Measurements from ENCODE around the gene GTF3C1. TPM values are rescaled to one million over a fixed set of nuclear protein-coding genes. Genes with fewer than 3 reads are reported as not detected.
A peak's percentile ranks its signal among the peaks of the same experiment; 100 is the strongest.

The GTF3C1 gene
- total and polyA plus RNA-seq, 2 donors (not counting 1 experiment from before 2014, with no cell fraction given): 31.2 to 49.6 TPM

- intact Hi-C loops (cut with micrococcal nuclease): no loop called here
- H3K4me3 Mint-ChIP-seq: no peak overlapping the region
- peaks cover 19 to 30% of the 10 kb centered on the region in 2 donors for H3K4me1 ChIP-seq (ENCODE audit: control insufficient read depth in 2 of 2, insufficient read depth in 2 of 2, low read length in 2 of 2)
- no peak overlapping the region for H3K27ac Mint-ChIP-seq
- TF ChIP-seq CTCF (IDR thresholded peaks at IDR 0.05) (no peak), EZH2 (IDR thresholded peaks at IDR 0.05; ENCODE audit: borderline replicate concordance, insufficient read depth, low read depth, low read length, poor library complexity, severe bottlenecking) (no peak)
- CTCF ChIA-PET: interaction anchor here (0.7 to 2.0 kb wide), 3 partner anchors 15 to 248 kb away, joined by 5 to 6 read pairs (median 5); no protein-coding TSS in a partner anchor
- H4K20me1 ChIP-seq (ENCODE audit: control insufficient read depth, insufficient read depth, low read length, poor library complexity, severe bottlenecking): peaks cover 17% of the 10 kb centered on the region
- ATAC-seq (ENCODE audit: low read depth): no peak
- H3K9me3 Mint-ChIP-seq (ENCODE audit: insufficient read depth): peaks cover 12% of the 10 kb centered on the region
- H3K79me2 ChIP-seq (ENCODE audit: control insufficient read depth, insufficient read depth, low read length): peaks cover 94% of the 10 kb centered on the region
- DNase-seq: no peak
- H3K9me3 ChIP-seq (ENCODE audit: control extremely low read depth in 1 of 3, control insufficient read depth in 2 of 3, insufficient read depth in 1 of 3, low read length in 2 of 3): peaks cover 0 to 21% (median 9%) of the 10 kb centered on the region in 3 donors
- H3K4me1 Mint-ChIP-seq: peaks cover 36% of the 10 kb centered on the region
- H3K27ac ChIP-seq (ENCODE audit: low read length in 2 of 2): peak overlapping the region in 1 of 2 donors; percentile 34
- peaks cover 0 to 31% of the 10 kb centered on the region in 2 experiments for H3K36me3 ChIP-seq (replicated peaks in 1 of 2; ENCODE audit: control extremely low read depth in 1 of 2, control insufficient read depth in 1 of 2, extremely low read depth in 1 of 2, insufficient read depth in 2 of 2, low read length in 1 of 2)
- H3K27me3 ChIP-seq (replicated peaks in 1 of 4; ENCODE audit: control extremely low read depth in 1 of 4, control insufficient read depth in 3 of 4, insufficient read depth in 4 of 4, low read length in 3 of 4): no peaks in the 10 kb centered on the region
- H3K9ac ChIP-seq (ENCODE audit: low read length): no peak overlapping the region
- POLR2A ChIA-PET: no interaction called here
- H3K27me3 Mint-ChIP-seq: no peaks in the 10 kb centered on the region
- no peak overlapping the region for H3K4me3 ChIP-seq (ENCODE audit: control extremely low read depth in 1 of 5, extremely low read depth in 1 of 5, insufficient read depth in 1 of 5, low read depth in 2 of 5, low read length in 4 of 5)
- H3K4me2 ChIP-seq (replicated peaks; ENCODE audit: low read depth, low read length, poor library complexity, severe bottlenecking): no peak overlapping the region
- no peak overlapping the region for H2AFZ ChIP-seq (ENCODE audit: insufficient read depth, low read depth, low read length, poor library complexity, severe bottlenecking)
These were observed 127.6 kb downstream of the GTF3C1 start for GRCh38 chr16:27421961-27422740.

DNA sequence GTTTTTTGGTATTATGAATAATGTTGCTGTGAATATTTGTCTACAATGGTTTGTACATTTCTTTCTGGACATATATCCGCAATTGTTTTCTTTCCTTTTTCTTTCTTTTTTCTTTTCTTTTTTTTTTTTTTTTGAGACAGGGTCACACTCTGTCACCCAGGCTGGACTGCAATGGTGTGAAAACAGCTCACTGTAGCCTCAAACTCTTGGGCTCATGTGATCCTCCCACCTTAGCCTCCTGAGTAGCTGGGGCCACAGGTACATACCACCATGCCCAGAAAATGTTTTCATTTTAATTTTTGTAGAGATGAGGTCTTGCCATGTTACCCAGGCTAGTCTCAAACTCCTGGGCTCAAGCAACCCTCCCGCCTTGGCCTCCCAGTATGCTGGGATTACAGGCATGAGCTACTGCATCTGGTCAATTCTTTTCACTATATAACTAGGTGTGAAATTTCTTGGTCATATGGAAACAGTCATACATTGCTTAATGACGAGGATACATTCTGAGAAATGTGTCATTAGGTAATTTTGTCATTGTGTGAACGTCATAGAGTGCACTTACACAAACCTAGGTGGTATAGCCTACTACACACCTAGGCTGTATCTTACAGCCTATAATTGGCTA, 132.6 kb downstream of the GTF3C1 start:
- no peak overlapping the region for H3K4me3 ChIP-seq (ENCODE audit: control extremely low read depth in 1 of 5, extremely low read depth in 1 of 5, insufficient read depth in 1 of 5, low read depth in 2 of 5, low read length in 4 of 5)
- no peak overlapping the region for H3K27ac Mint-ChIP-seq
- H3K27ac ChIP-seq (ENCODE audit: low read length in 2 of 2): peak overlapping the region in 1 of 2 donors; percentile 51
- H4K20me1 ChIP-seq (ENCODE audit: control insufficient read depth, insufficient read depth, low read length, poor library complexity, severe bottlenecking): peaks cover 6% of the 10 kb centered on the region
- peaks cover 36% of the 10 kb centered on the region for H3K4me1 Mint-ChIP-seq
- no peak overlapping the region for H3K4me3 Mint-ChIP-seq
- DNase-seq (no peak), ATAC-seq (ENCODE audit: low read depth) (no peak)
- H3K4me1 ChIP-seq (ENCODE audit: control insufficient read depth in 2 of 2, insufficient read depth in 2 of 2, low read length in 2 of 2): peaks cover 0 to 13% of the 10 kb centered on the region in 2 donors
- H3K36me3 ChIP-seq (replicated peaks in 1 of 2; ENCODE audit: control extremely low read depth in 1 of 2, control insufficient read depth in 1 of 2, extremely low read depth in 1 of 2, insufficient read depth in 2 of 2, low read length in 1 of 2): peaks cover 9 to 17% of the 10 kb centered on the region in 2 experiments
- intact Hi-C loops (cut with micrococcal nuclease): no loop called here
- no peak for TF ChIP-seq CTCF (IDR thresholded peaks at IDR 0.05)
- H3K27me3 ChIP-seq (replicated peaks in 1 of 4; ENCODE audit: control extremely low read depth in 1 of 4, control insufficient read depth in 3 of 4, insufficient read depth in 4 of 4, low read length in 3 of 4): no peaks in the 10 kb centered on the region
- H3K27me3 Mint-ChIP-seq: no peaks in the 10 kb centered on the region
- H3K79me2 ChIP-seq (ENCODE audit: control insufficient read depth, insufficient read depth, low read length): peaks cover 94% of the 10 kb centered on the region
- H3K9me3 ChIP-seq (ENCODE audit: control extremely low read depth in 1 of 3, control insufficient read depth in 2 of 3, insufficient read depth in 1 of 3, low read length in 2 of 3): peaks cover 0 to 14% (median 6%) of the 10 kb centered on the region in 3 donors
- H3K9me3 Mint-ChIP-seq (ENCODE audit: insufficient read depth): peaks cover 5% of the 10 kb centered on the region
- H3K4me2 ChIP-seq (replicated peaks; ENCODE audit: low read depth, low read length, poor library complexity, severe bottlenecking): no peak overlapping the region
- ChIA-PET POLR2A (no interaction called here), CTCF (no interaction called here)
- H2AFZ ChIP-seq (ENCODE audit: insufficient read depth, low read depth, low read length, poor library complexity, severe bottlenecking): no peak overlapping the region
- WGBS (ENCODE audit: insufficient coverage): no CpG with 5 or more reads among the region's 4 CpGs
- H3K9ac ChIP-seq (ENCODE audit: low read length): no peak overlapping the region
